GM21526 (cell line): ENCODE data around the gene SLC39A8.
A peak's percentile ranks its signal among the peaks of the same experiment; 100 is the strongest.
"Not testable (repeated sequence)": the region's sequence is repeated elsewhere in the genome, so short reads cannot be mapped to it uniquely, and the experiment has no call there.

ENCODE experiments used
- ATAC-seq: cut with Tn5 transposase; IDR thresholded peaks from one replicate; pipeline ENCODE4 v1.9.1; 2021; ENCODE audit warnings: moderate library complexity; ENCODE audit not compliant: unreplicated experiment, low FRiP score

The SLC39A8 gene

DNA sequence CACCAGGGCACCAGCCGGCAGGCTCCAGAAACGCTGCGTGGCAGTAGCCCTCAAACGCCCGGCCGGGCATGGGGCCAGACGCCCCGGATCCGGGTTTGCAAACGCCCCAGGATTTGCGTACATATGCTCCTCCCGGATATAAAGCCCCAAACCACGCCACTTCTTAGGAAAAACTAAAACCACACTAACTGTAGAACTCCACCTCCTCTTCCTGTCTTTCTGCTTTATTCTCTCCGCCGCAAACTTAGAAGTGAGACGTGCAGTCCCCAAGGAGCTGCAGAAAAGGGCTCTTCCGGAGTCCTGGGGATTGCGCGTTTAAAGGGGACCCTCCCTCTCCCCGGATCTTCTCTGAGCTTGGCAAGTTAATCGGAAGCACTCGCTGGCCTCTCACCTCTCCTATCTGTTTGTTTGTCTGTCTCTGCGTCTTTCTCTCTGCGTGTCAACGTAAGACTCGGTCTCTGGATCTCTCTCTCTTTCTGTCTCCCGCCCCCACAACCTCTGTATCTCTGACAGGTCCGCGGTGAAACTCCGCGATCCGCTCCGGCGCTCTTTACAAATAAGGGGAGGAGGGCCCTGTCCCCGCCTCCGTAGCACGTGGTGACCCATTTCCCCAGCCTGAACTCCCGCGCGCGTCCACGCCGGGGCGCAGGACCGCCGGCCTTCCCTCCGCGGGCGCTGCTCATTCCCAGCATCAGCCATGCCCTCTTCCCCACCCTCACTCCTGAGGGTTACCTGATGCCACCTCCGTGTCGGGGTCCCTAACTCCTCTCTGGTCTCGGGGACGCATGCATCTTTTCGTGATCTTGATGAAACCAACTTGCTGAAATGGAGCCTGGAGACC, at the start of gene SLC39A8:
Gene SLC39A8 (minus strand): TSS at position 529 of the 841 bp plus-strand sequence. CDS start 820 bp downstream, outside the sequence.
- peak; percentile 85 for ATAC-seq

DNA sequence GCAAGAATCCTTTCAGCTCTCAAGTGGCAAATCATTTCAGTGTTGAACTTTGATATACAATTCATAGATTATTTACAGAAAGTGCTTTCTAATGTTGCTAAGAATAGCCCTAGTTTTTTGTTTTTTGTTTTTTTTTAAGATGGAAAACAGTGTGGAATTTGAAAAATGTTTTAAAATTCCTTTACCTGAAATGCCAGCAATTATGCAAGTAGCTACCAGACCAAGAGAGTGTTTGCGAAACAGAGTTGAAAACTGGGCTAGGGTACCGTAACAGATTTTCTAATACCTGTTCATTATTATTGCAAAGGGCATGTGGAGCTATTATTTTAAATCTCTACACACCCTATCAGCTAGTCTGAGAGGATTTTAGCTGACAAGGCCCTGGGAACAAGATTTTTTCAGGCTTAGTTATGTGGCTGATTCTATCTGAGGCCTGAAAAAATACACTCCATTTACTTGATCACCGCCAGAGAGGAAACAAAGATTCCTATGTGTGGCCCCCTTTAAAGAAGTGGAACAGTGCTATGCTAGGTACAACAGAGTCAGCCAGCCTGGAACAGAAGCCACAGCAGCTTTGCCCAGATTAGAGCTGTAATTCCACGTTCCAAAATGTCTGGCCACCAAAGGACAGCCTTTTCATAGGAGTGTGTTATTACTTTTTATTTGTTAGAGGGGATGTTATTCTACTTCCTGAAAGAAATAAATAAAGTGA, 46.9 kb upstream of the SLC39A8 start:
- ATAC-seq, result no peak

DNA sequence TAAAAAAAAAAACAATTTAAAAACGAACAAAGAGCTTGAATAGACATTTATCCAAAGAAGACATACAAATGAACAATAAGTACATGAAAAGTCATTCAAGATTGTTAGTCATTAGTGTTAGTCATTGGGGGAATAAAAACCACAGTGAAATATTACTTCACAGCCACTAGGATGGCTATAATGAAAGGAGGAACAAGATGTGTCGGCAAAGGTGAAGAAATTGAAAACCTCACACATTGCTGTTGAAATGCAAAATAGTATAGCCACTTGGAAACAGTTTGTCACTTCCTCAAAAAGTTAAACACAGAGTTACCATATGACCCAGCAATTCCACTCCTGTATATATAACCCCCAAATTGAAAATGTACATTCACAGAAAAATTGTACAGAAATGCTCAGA, 45.2 kb upstream of the SLC39A8 start:
- peak; percentile 87 for ATAC-seq

DNA sequence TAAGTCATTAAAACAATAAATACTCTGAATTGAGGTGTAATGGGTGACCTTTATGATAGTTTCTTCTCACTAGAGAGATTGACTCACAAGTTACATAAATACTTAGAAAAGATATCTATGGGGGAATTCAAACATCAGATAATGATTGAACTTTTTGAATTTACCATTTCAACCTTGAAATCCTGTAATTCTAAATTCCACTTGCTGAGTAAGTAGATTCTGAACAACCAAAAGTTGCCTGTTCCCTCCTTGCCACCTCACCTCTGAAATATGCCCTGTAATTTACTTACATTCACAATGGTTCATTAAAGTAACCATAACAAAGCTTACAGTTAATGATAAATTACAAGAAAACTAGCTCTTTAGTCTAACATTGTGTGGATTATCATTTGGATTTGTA, 43.3 kb upstream of the SLC39A8 start:
- ATAC-seq, result no peak

DNA sequence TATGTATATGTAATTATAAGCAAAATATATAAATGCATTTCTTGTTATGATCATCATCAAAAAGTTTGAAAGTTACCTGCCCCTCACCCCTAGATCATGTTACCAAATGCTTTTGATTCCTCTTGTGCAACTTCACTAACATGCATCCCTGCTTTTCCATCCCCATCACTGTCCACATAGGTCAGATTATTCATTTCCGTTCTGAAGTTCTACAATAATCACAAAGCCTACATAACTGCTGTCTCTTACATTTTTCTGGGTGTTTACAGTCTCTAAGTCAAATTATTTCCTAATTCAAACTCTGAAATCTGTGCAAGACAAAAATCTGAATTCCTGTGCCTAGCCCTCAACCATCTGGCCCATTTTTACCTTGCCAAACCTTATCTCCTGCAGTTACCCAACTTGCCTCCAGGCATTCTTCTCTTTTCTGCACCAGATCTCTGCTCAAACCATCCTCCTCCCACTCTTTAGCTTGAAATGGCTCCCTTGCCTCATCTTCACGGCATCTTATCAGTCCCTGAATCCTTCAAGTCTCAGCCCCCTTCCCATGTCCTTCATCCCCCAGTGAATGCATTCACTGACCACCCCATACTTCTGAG, 42.4 kb upstream of the SLC39A8 start:
- ATAC-seq, result no peak

DNA sequence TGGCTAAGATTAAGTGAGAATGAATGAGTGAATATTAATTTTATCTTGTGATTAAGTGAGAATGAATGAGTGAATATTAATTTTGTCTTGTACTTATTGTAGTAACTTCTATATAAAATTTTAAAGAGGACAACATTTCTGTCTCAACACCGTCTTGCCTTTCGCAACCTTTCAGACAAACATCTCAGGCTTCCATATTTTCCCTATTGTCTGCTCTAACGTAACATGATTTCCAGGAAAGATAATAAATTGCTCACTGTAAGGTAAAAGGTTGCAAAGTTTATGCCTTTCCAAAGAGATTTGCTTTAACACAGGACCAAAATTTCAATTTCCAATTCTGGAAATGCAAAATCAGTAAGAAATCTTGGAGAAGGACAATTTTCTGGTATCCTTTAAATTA, 41.7 kb upstream of the SLC39A8 start:
- ATAC-seq, result no peak

DNA sequence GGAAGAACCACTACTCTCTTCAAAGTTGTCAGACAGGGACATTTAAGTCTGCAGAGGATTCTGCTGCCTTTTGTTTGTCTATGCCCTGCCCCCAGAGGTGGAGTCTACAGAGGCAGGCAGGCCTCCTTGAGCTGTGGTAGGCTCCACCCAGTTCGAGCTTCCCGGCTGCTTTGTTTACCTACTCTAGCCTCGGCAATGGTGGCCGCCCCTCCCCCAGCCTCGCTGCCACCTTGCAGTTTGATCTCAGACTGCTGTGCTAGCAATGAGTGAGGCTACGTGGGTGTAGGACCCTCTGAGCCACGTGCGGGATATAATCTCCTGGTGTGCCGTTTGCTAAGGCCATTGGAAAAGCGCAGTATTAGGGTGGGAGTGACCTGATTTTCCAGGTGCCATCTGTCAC, 35.0 kb upstream of the SLC39A8 start:
- ATAC-seq, result not testable (repeated sequence)

- no peak for ATAC-seq
Observed at GRCh38 chr4:102362922-102363432, 17.7 kb upstream of the SLC39A8 start.

DNA sequence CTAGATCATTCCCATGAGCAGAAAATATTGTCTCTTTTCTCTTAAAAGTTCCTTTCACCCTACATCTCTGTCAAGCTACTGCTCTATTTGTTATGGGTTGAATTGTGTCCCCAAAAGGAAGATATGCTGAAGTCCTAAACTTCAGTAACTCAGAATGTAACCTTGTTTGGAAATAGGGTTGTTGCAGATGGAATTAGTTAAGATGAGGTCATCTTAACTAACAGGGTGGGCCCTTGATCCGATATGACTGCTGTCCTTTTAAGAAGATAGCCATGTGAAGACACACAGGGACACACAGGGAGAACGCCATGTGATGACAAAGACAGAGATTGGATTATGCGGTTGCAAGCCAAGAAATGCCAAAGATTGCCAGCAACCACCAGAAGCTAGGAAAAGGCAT, 12.8 kb upstream of the SLC39A8 start:
- ATAC-seq, result no peak

DNA sequence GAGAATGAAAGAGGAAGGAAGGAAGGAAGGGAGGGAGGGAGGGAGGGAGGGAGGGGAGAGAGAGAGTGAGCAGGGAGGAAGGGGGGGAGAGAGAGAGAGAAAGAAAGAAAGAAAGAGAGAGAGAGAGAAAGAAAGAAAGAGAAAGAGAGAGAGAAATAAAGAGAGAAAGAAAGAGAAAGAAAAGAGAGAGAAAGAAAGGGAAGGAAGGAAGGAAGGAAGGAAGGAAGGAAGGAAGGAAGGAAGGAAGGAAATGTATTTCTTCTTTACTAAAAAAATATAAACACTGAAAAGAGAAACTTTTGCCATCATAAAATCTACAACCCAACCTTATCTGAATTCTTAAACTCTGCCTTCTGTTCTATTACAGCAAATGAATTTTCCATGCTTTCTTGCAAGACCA, 12.4 kb upstream of the SLC39A8 start:
- ATAC-seq, result not testable (repeated sequence)

DNA sequence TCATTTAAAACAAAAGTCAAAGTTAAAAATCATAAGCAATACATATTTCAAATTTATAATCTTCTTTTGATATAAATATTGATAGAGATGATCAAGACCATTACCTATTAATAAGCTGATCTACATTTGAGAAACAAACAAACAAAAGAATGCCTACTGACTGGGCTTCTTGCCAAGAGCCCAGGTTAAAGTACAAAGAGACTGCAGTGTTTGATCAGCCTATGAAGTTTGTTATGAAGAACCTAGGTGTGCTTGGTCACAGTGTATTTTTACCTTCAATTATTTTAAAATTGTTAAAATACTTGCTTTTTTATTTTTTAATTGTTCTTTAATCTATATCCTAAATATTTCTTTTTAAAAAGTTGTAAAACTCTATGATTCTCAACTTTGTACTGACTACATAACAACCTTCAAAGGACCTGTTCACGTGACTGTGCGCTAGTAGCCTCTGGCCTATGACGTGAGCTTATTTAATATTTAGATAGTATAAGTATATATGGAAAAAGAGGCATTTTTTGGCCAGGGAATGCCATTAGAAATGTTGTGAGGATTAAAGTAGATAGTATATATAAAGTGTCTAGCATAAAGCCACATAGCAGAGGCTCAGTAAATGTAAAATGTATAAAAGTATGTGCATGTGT, 11.4 kb upstream of the SLC39A8 start:
- ATAC-seq, result no peak

DNA sequence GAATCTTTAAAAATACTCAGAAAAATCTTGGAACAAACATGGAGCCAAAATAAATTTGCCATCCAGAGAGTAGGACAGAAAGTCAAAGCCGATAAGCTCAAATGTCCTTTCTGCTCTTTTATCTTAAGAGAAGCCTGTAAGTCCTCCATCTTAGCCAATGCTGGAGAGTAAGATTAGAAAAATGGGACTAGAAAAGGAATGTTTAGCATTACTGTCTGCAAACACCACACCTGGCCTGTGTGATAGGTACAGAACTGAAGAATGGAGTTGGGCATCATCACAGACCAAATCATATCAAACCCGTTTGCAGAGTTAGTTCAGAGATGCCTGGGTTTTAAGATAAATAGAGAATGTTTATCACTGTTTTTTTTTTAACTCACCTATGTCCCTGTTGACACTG, 10.5 kb upstream of the SLC39A8 start:
- no peak for ATAC-seq

DNA sequence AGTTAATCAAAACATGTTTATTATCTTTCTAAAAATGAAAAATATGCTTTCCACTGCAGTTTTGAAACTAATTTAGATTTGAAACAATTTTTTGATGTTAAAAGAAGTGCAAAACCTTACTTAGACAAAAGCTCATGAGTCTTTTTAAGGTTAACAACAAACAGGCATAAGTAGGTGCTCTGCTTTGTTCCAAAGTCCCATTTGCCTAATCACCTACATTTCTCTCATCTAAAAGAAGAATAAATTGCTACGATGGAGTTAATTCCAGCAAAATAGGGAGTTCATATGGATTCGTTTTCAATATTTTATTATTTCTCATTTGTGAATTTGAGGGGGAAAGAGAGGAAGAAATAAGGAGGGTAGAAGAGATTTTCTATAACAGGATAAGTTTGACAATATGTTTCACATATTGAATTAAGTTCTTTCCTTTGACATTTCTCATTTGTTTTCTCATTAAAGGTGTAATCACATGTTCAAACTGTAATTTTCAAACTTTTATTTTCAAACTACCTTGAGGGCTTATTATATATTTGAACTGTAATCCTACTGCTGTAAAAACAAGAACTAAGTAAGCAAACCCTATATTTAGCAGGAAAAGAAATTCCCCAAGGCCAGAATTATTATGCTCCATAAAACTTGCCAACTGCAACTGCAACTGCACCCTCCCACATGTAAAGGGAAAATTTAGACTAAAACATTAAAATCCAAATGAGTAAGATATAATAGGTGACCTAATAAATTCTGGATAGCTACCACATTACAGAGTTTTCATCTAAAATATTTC, 9.6 kb upstream of the SLC39A8 start:
- no peak for ATAC-seq

- no peak for ATAC-seq
Observed at GRCh38 chr4:102352781-102353180, 7.5 kb upstream of the SLC39A8 start.

DNA sequence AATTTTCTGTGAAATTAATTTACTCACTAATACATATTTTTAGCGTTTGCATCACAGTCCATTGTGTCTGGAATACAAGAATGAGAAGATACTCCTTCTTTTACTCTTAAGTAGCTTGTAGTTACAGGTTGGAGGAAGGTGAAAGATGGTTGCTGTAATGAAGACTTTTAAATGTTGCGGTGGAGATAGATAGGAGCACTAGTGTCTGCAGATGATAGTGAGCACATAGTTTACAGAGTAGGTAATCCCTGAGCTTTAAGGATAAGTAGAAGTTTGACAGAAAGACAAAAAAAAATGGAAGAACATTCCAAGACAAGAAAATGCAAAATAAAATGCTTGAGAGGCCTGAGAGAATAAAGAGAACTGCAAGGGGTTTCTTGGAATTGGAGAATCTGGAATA, 5.4 kb upstream of the SLC39A8 start:
- ATAC-seq, result no peak

GRCh38 chr4:102348701-102349100, 3.4 kb upstream of the SLC39A8 start:
- ATAC-seq, result no peak

- ATAC-seq, result no peak
Observed at GRCh38 chr4:102345795-102346100, 466 bp upstream of the SLC39A8 start.

GRCh38 chr4:102344520-102344953, 745 bp downstream of the SLC39A8 start:
- peak; percentile 48 for ATAC-seq

GRCh38 chr4:102343964-102344519, 1.2 kb downstream of the SLC39A8 start:
- ATAC-seq, result peak; percentile 51
